Limb (tissue), 2 donors: ENCODE results near the gene ANHX.
A peak's percentile ranks its signal among the peaks of the same experiment; 100 is the strongest.

Experiments used
- DNase-seq, 2 donors: peaks; one replicate each; pipeline ENCODE4 v3.0.0-alpha.2; 2016; ENCODE audit errors: extremely low spot score in 2 of 2

The ANHX gene

DNA sequence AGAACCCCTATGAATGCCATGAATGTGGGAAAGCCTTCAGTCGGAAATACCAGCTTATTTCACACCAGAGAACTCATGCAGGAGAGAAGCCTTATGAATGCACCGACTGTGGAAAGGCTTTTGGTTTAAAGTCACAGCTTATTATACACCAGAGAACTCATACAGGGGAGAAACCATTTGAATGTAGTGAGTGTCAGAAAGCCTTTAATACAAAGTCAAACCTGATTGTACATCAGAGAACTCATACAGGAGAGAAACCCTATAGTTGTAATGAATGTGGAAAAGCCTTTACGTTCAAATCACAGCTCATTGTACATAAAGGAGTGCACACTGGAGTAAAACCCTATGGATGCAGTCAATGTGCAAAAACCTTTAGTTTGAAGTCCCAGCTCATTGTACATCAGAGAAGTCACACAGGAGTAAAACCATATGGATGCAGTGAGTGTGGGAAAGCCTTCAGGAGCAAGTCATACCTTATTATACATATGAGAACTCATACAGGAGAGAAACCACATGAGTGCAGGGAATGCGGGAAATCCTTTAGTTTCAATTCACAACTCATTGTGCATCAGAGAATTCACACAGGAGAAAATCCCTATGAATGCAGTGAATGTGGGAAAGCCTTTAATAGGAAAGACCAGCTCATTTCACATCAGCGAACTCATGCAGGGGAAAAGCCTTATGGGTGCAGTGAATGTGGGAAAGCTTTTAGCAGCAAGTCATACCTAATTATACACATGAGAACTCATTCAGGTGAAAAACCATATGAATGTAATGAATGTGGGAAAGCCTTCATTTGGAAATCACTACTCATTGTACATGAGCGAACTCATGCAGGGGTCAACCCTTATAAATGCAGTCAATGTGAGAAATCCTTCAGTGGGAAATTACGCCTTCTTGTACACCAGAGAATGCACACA, 32.1 kb downstream of the ANHX start:
- DNase-seq, result no peak

DNA sequence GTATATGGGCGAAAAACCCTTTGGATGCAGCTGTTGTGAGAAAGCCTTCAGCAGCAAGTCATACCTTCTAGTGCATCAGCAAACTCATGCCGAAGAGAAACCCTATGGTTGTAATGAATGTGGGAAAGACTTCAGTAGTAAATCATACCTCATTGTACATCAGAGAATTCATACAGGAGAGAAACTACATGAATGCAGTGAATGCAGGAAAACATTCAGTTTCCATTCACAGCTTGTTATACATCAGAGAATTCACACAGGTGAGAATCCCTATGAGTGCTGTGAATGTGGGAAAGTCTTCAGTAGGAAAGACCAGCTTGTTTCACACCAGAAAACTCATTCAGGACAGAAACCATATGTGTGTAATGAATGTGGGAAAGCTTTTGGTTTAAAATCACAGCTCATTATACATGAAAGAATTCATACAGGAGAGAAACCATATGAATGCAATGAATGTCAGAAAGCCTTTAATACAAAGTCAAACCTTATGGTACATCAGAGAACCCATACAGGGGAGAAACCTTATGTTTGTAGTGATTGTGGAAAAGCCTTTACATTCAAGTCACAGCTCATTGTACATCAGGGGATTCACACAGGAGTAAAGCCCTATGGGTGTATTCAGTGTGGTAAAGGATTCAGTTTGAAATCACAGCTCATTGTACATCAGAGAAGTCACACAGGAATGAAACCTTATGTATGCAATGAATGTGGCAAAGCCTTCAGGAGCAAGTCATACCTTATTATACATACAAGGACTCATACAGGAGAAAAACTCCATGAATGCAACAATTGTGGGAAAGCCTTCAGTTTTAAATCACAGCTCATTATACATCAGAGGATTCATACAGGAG, 33.0 kb downstream of the ANHX start:
- DNase-seq, result no peak

DNA sequence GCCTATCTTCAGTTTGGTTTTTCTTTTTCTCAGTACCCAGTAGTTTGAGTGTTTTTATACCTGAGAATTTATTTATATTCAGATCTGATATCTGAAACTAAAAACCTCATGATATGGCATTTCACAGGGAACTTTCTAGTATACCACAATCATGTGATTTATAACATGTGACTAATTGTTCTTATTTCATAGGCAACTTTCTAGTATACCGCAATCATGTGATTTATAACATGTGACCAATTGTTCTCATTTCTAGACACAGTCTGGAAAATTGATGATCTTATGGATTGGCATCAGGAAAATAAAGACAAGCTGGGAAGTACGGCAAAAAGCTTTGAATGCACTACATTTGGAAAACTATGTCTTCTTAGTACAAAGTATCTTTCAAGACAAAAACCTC, 33.8 kb downstream of the ANHX start:
- DNase-seq, result no peak

DNA sequence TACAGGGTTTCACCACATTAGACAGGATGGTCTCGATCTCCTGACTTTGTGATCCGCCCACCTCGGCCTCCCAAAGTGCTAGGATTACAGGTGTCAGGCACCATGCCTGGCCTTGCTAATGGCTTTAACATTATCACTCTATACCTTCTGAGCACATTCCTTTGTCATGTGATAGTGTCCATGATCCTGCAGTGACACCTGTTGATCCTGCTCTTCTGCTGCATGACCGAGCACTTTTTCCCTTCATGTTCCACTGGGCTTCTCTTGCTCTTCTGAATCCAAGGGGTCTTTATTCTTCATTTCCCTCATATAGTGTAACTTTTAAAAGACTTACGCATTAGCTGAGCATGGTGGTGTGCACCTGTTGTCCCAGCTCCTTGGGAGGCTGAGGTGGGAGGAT, 42.8 kb downstream of the ANHX start:
- DNase-seq, result no peak

DNA sequence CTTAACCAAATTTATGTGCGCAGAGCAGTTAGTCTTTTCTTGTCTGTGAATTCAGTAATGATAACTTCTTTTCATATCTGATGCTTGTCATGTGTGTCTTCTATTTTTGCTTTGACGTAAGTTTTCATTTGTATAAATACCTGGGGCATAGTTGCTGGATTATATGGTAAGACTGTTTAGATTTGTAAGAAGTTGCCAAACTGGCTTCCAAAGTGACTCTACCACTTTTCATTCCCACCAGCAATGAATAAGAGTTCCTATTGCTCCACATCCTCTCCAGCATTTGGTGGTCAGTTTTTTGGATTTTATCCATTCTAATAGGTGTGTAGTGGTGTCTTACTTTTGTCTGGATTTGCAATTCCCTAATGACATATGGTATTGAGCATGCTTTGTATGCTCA, 45.5 kb downstream of the ANHX start:
- no peak for DNase-seq

DNA sequence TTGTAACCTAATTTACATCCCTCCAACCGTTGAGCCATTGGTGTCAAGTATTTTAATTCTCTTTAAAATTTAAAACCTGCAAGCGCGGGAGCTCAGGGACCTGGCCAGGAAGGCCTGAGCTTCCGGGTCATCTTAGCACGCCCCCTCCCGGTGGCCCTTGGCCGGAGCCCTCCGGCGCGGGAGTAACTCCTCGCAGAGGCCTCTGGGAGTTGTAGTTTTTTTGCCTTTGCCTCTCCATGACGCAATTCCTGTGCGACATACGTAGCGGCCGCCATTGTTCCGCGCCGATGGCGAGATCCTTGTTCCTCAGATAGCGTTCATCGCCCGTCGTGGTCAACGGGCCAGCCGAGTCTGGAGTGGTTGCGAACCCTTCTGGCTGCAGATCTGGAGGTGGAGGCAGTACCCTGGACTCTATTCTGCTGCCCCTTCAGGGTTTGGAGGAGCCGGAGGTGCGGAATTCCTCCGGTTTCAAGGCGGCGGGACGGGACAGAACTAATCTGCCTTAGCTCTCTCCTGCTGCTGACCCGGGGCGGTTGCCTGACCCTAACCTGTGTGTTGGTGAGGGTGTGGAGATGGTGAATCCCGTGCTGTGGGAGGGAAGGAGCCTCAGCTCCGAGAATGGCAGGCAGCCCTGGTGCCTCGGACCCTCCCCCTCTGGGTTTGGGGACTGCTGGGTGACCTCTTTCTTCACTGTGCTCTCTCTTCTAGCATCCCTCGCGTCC, 54.3 kb downstream of the ANHX start, which contains the start of gene ZNF268:
TSS of gene ZNF268 (plus strand) at position 258 of the 722 bp plus-strand sequence. CDS start 503 bp downstream, outside the sequence.
- peak; percentile 89 to 93 for DNase-seq

DNA sequence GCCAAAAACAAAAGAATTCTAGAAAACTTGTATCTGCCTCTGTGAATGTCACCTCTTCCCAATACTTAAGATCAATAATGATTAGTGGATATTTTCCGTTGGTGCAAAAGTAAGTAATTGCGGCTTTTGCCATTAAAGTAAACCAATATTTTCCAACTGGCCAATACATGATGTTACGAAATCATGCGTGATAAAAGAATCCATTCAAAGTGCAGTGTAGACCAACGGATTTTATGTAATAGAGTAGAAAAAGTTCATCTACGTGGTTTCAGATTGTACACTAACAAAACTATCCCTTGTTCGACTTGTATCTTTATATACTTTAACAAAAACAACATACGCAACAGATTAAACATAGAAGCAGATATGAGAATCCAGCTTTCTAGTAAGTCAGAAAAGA, 55.0 kb downstream of the ANHX start:
- DNase-seq, result no peak

DNA sequence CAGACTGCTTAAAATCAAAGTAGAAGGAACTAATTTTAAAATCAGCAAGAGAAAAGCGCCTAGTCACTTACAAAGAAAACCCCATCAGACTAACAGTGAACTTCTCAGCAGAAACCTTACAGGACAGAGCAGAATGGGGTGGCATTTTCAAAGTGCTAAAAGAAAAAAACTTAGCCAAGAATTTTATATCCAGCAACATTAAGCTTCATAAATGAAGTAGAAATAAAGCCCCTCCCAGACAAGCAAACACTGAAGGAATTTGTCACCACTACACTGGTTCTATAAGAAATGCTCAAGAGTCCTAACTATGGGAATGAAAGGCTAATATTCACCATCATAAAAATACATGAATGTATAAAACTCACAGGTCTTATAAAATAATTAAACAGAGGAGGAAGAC, 60.8 kb downstream of the ANHX start:
- DNase-seq, result no peak

DNA sequence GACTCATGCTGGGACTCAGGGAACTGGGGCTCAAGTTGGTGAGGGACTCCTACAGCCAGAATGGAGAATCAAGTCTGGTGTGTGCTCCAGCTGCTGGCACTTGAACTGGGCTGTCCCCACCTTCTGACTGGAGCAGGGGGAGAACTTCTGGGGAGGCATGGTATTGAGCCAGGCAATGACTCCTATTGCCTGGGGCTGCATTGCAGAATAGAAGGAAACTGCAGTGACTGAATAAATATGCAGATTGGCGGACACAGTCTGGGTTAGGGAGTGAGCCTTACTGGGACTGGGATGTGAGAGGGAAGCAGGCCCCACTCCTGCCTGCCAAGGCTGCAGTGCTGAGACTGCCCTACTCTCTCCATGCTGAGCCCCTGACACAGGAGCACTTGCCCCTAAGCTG, 63.2 kb downstream of the ANHX start:
- DNase-seq, result no peak
